HG03045 (cell line): Measurements from ENCODE around the gene CRYGB.
"Not testable (repeated sequence)": the region's sequence is repeated elsewhere in the genome, so short reads cannot be mapped to it uniquely, and the experiment has no call there.

Experiments used
- ATAC-seq: cut with Tn5 transposase; IDR thresholded peaks from one replicate; pipeline ENCODE4 v1.9.1; 2021; ENCODE audit warnings: mild to moderate bottlenecking, moderate library complexity; ENCODE audit not compliant: unreplicated experiment

Gene CRYGB

GRCh38 chr2:208118918-208119317, 27.0 kb downstream of the CRYGB start:
- ATAC-seq: no peak

GRCh38 chr2:208117390-208117789, 28.6 kb downstream of the CRYGB start:
- ATAC-seq: not testable (repeated sequence)

GRCh38 chr2:208112969-208113368, 33.0 kb downstream of the CRYGB start:
- no peak for ATAC-seq

- not testable (repeated sequence) for ATAC-seq
Observed at GRCh38 chr2:208112273-208112745, 33.6 kb downstream of the CRYGB start.

- no peak for ATAC-seq
Observed at GRCh38 chr2:208103616-208104015, 42.3 kb downstream of the CRYGB start.

GRCh38 chr2:208101716-208102631, 44.0 kb downstream of the CRYGB start:
- ATAC-seq: no peak

- ATAC-seq: no peak
Observed at GRCh38 chr2:208099682-208100470, 46.1 kb downstream of the CRYGB start.

- not testable (repeated sequence) for ATAC-seq
Observed at GRCh38 chr2:208098701-208099100, 47.3 kb downstream of the CRYGB start.

GRCh38 chr2:208098267-208098666, 47.7 kb downstream of the CRYGB start:
- no peak for ATAC-seq

GRCh38 chr2:208097801-208098200, 48.2 kb downstream of the CRYGB start:
- ATAC-seq: no peak

- ATAC-seq: no peak
Observed at GRCh38 chr2:208097313-208097712, 48.6 kb downstream of the CRYGB start.

- ATAC-seq: no peak
Observed at GRCh38 chr2:208096080-208096479, 49.9 kb downstream of the CRYGB start.

GRCh38 chr2:208093128-208093527, 52.8 kb downstream of the CRYGB start:
- no peak for ATAC-seq
